Ascending aorta (tissue), 2 donors: ENCODE data around the gene ZBBX. TPM values are rescaled to one million over a fixed set of nuclear protein-coding genes. Genes with fewer than 3 reads are reported as not detected.

Experiments used
- DNase-seq, 2 donors: peaks; one replicate each; pipeline ENCODE4 v3.0.0-alpha.2; 2019; ENCODE audit warnings: low spot score in 2 of 2
- H3K27ac ChIP-seq, 2 donors: fragments of 200-600 bp; sonication (generic); one replicate each; pipeline ENCODE4 v1.5.1; 2016 to 2017; ENCODE audit warnings: mild to moderate bottlenecking in 1 of 2
- H3K27me3 ChIP-seq: fragments of 200-600 bp; sonication (generic); one replicate; pipeline ENCODE4 v1.5.1; 2017
- H3K36me3 ChIP-seq, 2 donors: fragments of 200-600 bp; sonication (generic); one replicate each; pipeline ENCODE4 v1.5.1; 2016
- H3K4me1 ChIP-seq, 2 donors: fragments of 200-600 bp; sonication (generic); one replicate each; pipeline ENCODE4 v1.5.1; 2016 to 2017; ENCODE audit warnings: mild to moderate bottlenecking in 1 of 2
- H3K4me3 ChIP-seq, 2 donors: fragments of 200-600 bp; sonication (generic); one replicate each; pipeline ENCODE4 v1.5.1; 2016 to 2017; ENCODE audit warnings: mild to moderate bottlenecking in 1 of 2
- H3K9me3 ChIP-seq, 2 donors: fragments of 200-600 bp; sonication (generic); one replicate each; pipeline ENCODE4 v1.5.1; 2016
- intact Hi-C: fragments of 100-400 bp; cut with DNase I; formaldehyde crosslinking; loops from one replicate; pipeline ENCODE4 v1.15.1; 2023
- total RNA-seq: library from RNA; depleted of rRNA; stranded (reverse); fragments of >200 nt; gene quantifications from one replicate; pipeline ENCODE4 v1.1.0, GENCODE V29; 2016
- TF ChIP-seq, protein P1 (sequence below), 3 experiments: fragments of 200-600 bp in 2 of 3; fragments of 450-650 bp in 1 of 3; sonication (generic) in 2 of 3; IDR thresholded peaks; one replicate each; pipeline ENCODE4 v1.5.1; 2016 to 2019; ENCODE audit warnings: antibody characterized with exemption in 3 of 3, mild to moderate bottlenecking in 1 of 3, moderate library complexity in 1 of 3

Gene ZBBX
- total RNA-seq, 1 donor from 2014 or later, result not detected

GRCh38 chr3:167305340-167305890 lies 74.7 kb downstream of the ZBBX start:
- no peak overlapping the region for H3K27ac ChIP-seq
- TF ChIP-seq, protein P1, sequence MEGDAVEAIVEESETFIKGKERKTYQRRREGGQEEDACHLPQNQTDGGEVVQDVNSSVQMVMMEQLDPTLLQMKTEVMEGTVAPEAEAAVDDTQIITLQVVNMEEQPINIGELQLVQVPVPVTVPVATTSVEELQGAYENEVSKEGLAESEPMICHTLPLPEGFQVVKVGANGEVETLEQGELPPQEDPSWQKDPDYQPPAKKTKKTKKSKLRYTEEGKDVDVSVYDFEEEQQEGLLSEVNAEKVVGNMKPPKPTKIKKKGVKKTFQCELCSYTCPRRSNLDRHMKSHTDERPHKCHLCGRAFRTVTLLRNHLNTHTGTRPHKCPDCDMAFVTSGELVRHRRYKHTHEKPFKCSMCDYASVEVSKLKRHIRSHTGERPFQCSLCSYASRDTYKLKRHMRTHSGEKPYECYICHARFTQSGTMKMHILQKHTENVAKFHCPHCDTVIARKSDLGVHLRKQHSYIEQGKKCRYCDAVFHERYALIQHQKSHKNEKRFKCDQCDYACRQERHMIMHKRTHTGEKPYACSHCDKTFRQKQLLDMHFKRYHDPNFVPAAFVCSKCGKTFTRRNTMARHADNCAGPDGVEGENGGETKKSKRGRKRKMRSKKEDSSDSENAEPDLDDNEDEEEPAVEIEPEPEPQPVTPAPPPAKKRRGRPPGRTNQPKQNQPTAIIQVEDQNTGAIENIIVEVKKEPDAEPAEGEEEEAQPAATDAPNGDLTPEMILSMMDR (IDR thresholded peaks at IDR 0.05), result no peak
- H3K4me3 ChIP-seq, result no peak overlapping the region
- no peaks in the 10 kb centered on the region for H3K36me3 ChIP-seq
- intact Hi-C loops, result no loop called here
- H3K9me3 ChIP-seq, result no peaks in the 10 kb centered on the region
- no peaks in the 10 kb centered on the region for H3K27me3 ChIP-seq
- no peak for DNase-seq
- no peaks in the 10 kb centered on the region for H3K4me1 ChIP-seq

- intact Hi-C loops, result no loop called here
- H3K9me3 ChIP-seq, result no peaks in the 10 kb centered on the region
- TF ChIP-seq, protein P1 (IDR thresholded peaks at IDR 0.05), result no peak
- no peak overlapping the region for H3K4me3 ChIP-seq
- no peaks in the 10 kb centered on the region for H3K36me3 ChIP-seq
- DNase-seq, result no peak
- no peak overlapping the region for H3K27ac ChIP-seq
- H3K27me3 ChIP-seq, result no peaks in the 10 kb centered on the region
- no peaks in the 10 kb centered on the region for H3K4me1 ChIP-seq
Observed at GRCh38 chr3:167304077-167304476, 76.0 kb downstream of the ZBBX start.

- no peaks in the 10 kb centered on the region for H3K27me3 ChIP-seq
- H3K4me3 ChIP-seq, result no peak overlapping the region
- TF ChIP-seq, protein P1 (IDR thresholded peaks at IDR 0.05), result no peak
- intact Hi-C loops, result no loop called here
- H3K36me3 ChIP-seq, result no peaks in the 10 kb centered on the region
- no peak overlapping the region for H3K27ac ChIP-seq
- H3K9me3 ChIP-seq, result no peaks in the 10 kb centered on the region
- DNase-seq, result no peak
- H3K4me1 ChIP-seq, result no peaks in the 10 kb centered on the region
Observed at GRCh38 chr3:167302678-167303077, 77.4 kb downstream of the ZBBX start.

GRCh38 chr3:167300207-167300606 lies 79.9 kb downstream of the ZBBX start:
- no peak for DNase-seq
- Histone ChIP-seq H3K9me3 (no peaks in the 10 kb centered on the region), H3K27ac (no peak overlapping the region), H3K4me3 (no peak overlapping the region), H3K4me1 (no peaks in the 10 kb centered on the region), H3K27me3 (no peaks in the 10 kb centered on the region), H3K36me3 (no peaks in the 10 kb centered on the region)
- intact Hi-C loops, result no loop called here
- TF ChIP-seq, protein P1 (IDR thresholded peaks at IDR 0.05), result no peak

DNA sequence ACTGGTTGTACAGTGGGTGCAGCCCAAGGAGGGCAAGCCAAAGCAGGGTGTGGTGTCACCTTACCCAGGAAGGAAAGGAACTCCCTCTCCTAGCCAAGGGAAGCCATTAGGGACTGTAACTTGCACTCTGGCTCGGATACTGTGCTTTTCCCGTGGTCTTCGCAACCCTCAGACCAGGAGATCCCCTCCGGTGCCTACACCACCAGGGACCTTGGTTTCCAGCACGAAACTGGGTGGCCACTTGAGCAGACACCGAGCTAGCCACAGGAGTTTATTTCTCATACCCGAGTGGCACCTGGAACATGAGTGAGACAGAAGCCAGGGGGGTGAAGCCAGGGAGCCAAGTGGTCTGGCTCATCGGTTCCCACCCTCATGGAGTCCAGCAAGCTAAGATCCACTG lies 90.7 kb downstream of the ZBBX start:
- H3K27me3 ChIP-seq, result no peaks in the 10 kb centered on the region
- TF ChIP-seq, protein P1 (IDR thresholded peaks at IDR 0.05), result no peak
- no peak overlapping the region for H3K27ac ChIP-seq
- no peaks in the 10 kb centered on the region for H3K36me3 ChIP-seq
- no peak overlapping the region for H3K4me3 ChIP-seq
- DNase-seq, result no peak
- intact Hi-C loops, result no loop called here
- no peaks in the 10 kb centered on the region for H3K9me3 ChIP-seq
- H3K4me1 ChIP-seq, result no peaks in the 10 kb centered on the region

DNA sequence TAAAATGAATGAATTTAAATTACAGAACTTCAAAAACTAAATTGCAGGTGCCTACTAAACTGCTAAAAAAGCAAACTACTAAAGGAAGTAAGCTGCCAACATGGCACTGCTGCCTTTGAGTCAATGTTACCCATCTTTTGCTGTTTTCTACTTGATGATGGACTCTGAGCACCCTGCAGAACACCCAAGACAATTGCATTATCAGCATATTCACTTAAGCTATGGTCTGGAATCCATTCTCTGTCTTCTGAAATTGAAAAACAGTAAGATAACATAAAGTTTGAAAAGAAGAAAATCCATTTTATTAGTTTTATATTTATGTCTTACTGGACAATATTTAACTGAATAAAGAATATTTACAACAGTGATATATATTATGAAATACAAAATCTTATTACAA lies 91.4 kb downstream of the ZBBX start:
- TF ChIP-seq, protein P1 (IDR thresholded peaks at IDR 0.05), result no peak
- intact Hi-C loops, result no loop called here
- no peaks in the 10 kb centered on the region for H3K9me3 ChIP-seq

More for the DNA sequence above, 91.4 kb downstream of the ZBBX start:
- no peak for DNase-seq
- Histone ChIP-seq H3K27me3 (no peaks in the 10 kb centered on the region), H3K4me1 (no peaks in the 10 kb centered on the region), H3K27ac (no peak overlapping the region), H3K36me3 (no peaks in the 10 kb centered on the region), H3K4me3 (no peak overlapping the region)
